ENCODE results near the gene RAB11FIP4. TPM values are rescaled to one million over a fixed set of nuclear protein-coding genes. Genes with fewer than 3 reads are reported as not detected.

RAB11FIP4 gene
- total and polyA plus RNA-seq, 2 of the 8 experiments (the other 6 are each of a cell fraction or from before 2014, with no cell fraction given), result 21.7 to 53.2 TPM

GRCh38 chr17:31489295-31490018, 98.0 kb downstream of the RAB11FIP4 start:
- Histone ChIP-seq H3K4ac (replicated peaks; ENCODE audit: insufficient read length, low read depth, low read length) (no peak overlapping the region), H3K9me3 (ENCODE audit: insufficient read depth in 2 of 2, low read depth in 1 of 2, low read length in 1 of 2) (no peaks in the 10 kb centered on the region), H2BK120ac (replicated peaks; ENCODE audit: low read depth, low read length) (no peak overlapping the region), H3K56ac (replicated peaks; ENCODE audit: insufficient read length, low read depth, low read length) (no peak overlapping the region), H3K9ac (replicated peaks in 1 of 4; ENCODE audit: extremely low read depth in 1 of 4, low read depth in 3 of 4, low read length in 3 of 4) (no peak overlapping the region; a peak in 2 of 7 replicates), H2AK5ac (ENCODE audit: low read depth, low read length) (peak overlapping the region; percentile 69; the same call in 1 of the 2 replicates), H3K36me3 (ENCODE audit: control insufficient read depth in 2 of 4, insufficient read depth in 4 of 4, low read length in 3 of 4) (no peaks in the 10 kb centered on the region), H3K4me3 (ENCODE audit: extremely low read depth in 1 of 4, insufficient read depth in 2 of 4, low read depth in 3 of 4, low read length in 4 of 4) (peak overlapping the region; percentile 70 to 82 (median 72); a peak in 7 of 8 replicates), H3K79me1 (ENCODE audit: low read depth, low read length) (0 out of 2 replicates have a peak, but pooled peaks cover 16% of the 10 kb centered on the region), H4K91ac (replicated peaks; ENCODE audit: insufficient read length, low read length) (peak overlapping the region; percentile 32), H3K14ac (ENCODE audit: insufficient read length) (no peak overlapping the region), H2BK12ac (ENCODE audit: low read depth, low read length) (0 out of 2 replicates have a peak overlapping the region, but pooled peaks have one; percentile 18), H3K23me2 (ENCODE audit: low read depth, low read length) (peaks cover 18% of the 10 kb centered on the region; the same call in 1 of the 2 replicates), H4K5ac (ENCODE audit: insufficient read length, low read depth, low read length) (no peak overlapping the region), H2AFZ (ENCODE audit: low read length) (no peak overlapping the region), H3K23ac (ENCODE audit: insufficient read length) (no peak overlapping the region), H2BK15ac (ENCODE audit: low read length) (0 out of 2 replicates have a peak overlapping the region, but pooled peaks have one; percentile 72), H3K27me3 (replicated peaks in 1 of 4; ENCODE audit: control insufficient read depth in 3 of 4, extremely low read depth in 1 of 4, insufficient read depth in 3 of 4, low read length in 3 of 4) (peaks cover 0 to 5% (median 2%) of the 10 kb centered on the region in 4 experiments; a peak in 1 of 7 replicates), H4K20me1 (replicated peaks in 1 of 2; ENCODE audit: control insufficient read depth in 1 of 2, insufficient read depth in 2 of 2, low read length in 2 of 2) (peaks cover 0 to 20% of the 10 kb centered on the region in 2 experiments), H3K79me2 (ENCODE audit: control insufficient read depth in 1 of 2, insufficient read depth in 2 of 2, low read length in 2 of 2) (peaks cover 0 to 42% of the 10 kb centered on the region in 2 experiments; a peak in 2 of 4 replicates), H3K4me2 (ENCODE audit: insufficient read depth in 1 of 2, low read depth in 2 of 2, low read length in 2 of 2) (peak overlapping the region; percentile 79 to 97), H2BK20ac (ENCODE audit: low read length) (0 out of 2 replicates have a peak overlapping the region, but pooled peaks have one; percentile 48), H2BK5ac (ENCODE audit: low read depth, low read length) (peak overlapping the region; percentile 76; the same call in 1 of the 2 replicates), H3K27ac (ENCODE audit: low read depth, low read length) (peak overlapping the region; percentile 75), H4K8ac (ENCODE audit: extremely low read depth, insufficient read depth, low read length) (peak overlapping the region; percentile 39), H3K18ac (ENCODE audit: extremely low read depth, low read length) (peak overlapping the region; percentile 66; the same call in 1 of the 2 replicates), H3K4me1 (replicated peaks in 1 of 4; ENCODE audit: control insufficient read depth in 3 of 4, insufficient read depth in 4 of 4, low read length in 3 of 4) (peaks cover 7 to 41% (median 25%) of the 10 kb centered on the region in 4 experiments)
- WGBS, 2 experiments (ENCODE audit: extremely low coverage in 1 of 2, insufficient coverage in 1 of 2, insufficient read length in 1 of 2, insufficient replicate concordance in 2 of 2, low coverage in 1 of 2, low lambda C conversion rate in 2 of 2, missing lambda C conversion rate in 1 of 2), result 17% methylated on average over 16 of the region's 16 CpGs; no CpG with 5 or more reads in 1 of the 2 experiments
- peak; percentile 69 for FAIRE-seq
- ChIA-PET POLR2A (ENCODE audit: partially characterized antibody) (interaction anchor here (0.8 to 3.6 kb wide), 8 partner anchors 10 to 102 kb away, joined by 3 to 36 read pairs (median 4); no protein-coding TSS in a partner anchor), CTCF (ENCODE audit: partially characterized antibody) (interaction anchor here (0.6 to 3.0 kb wide), 8 partner anchors 19 to 122 kb away, joined by 3 to 9 read pairs (median 5); no protein-coding TSS in a partner anchor)
- peak in 1 of 2 experiments; percentile 82 for DNase-seq (ENCODE audit: low read depth in 1 of 2, low spot score in 2 of 2)
- TF ChIP-seq HDAC6 (IDR thresholded peaks at IDR 0.05; ENCODE audit: low read depth, low read length), result no peak
- TF ChIP-seq KDM4A (IDR thresholded peaks at IDR 0.05; ENCODE audit: low read depth, low read length, severe bottlenecking), result no peak
- TF ChIP-seq CHD2 (IDR thresholded peaks at IDR 0.05; ENCODE audit: low read length), result peak; percentile 33; the same call in 1 of the 2 replicates
- TF ChIP-seq, protein P1, sequence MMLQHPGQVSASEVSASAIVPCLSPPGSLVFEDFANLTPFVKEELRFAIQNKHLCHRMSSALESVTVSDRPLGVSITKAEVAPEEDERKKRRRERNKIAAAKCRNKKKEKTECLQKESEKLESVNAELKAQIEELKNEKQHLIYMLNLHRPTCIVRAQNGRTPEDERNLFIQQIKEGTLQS (IDR thresholded peaks at IDR 0.05; ENCODE audit: insufficient read depth, low read depth, low read length), result no peak
- no peak for TF ChIP-seq RBBP5 (IDR thresholded peaks at IDR 0.05; ENCODE audit: borderline replicate concordance, low read depth, low read length)
- no peak for TF ChIP-seq CHD1 (IDR thresholded peaks at IDR 0.05; ENCODE audit: low read depth, low read length)
- TF ChIP-seq NANOG (IDR thresholded peaks at IDR 0.05; ENCODE audit: insufficient read depth, low read depth, low read length, poor library complexity, severe bottlenecking), result no peak
- peak; percentile 79 to 85; a peak in 3 of 4 replicates for TF ChIP-seq SIN3A (conservative IDR thresholded peaks at IDR 0.05 in 1 of 2, IDR thresholded peaks at IDR 0.05 in 1 of 2; ENCODE audit: low read depth in 1 of 2, low read length in 2 of 2)
- TF ChIP-seq RAD21 (IDR thresholded peaks at IDR 0.05 in 1 of 2, conservative IDR thresholded peaks at IDR 0.05 in 1 of 2; ENCODE audit: low read depth in 2 of 2, low read length in 2 of 2), result no peak; a peak in 1 of 4 replicates
